ENCODE data around the gene GNAO1. TPM values are rescaled to one million over a fixed set of nuclear protein-coding genes. Genes with fewer than 3 reads are reported as not detected.
A peak's percentile ranks its signal among the peaks of the same experiment; 100 is the strongest.

Gene GNAO1
- total and polyA plus RNA-seq, 7 donors = 0.69 to 67.0 (median 28.8) TPM

GRCh38 chr16:56265184-56265583, 73.9 kb downstream of the GNAO1 start:
- no peak overlapping the region for H3K4me3 ChIP-seq
- no peaks in the 10 kb centered on the region for H3K9me3 ChIP-seq
- peaks cover 6 to 84% (median 70%) of the 10 kb centered on the region in 4 donors for H3K4me1 ChIP-seq
- H3K36me3 ChIP-seq = no peaks in the 10 kb centered on the region
- intact Hi-C loops (cut with DNase I) = loop anchor here (5.0 kb wide), 1 partner anchor 53 kb away; no protein-coding TSS in a partner anchor
- H3K27me3 ChIP-seq = no peaks in the 10 kb centered on the region
- DNase-seq = peak; percentile 55
- peak overlapping the region in 3 of 4 donors; percentile 90 to 92 (median 91) for H3K27ac ChIP-seq
- WGBS, 2 donors = 75 to 80% methylated on average over 4 of the region's 4 CpGs
- no peak for TF ChIP-seq POLR2AphosphoS5 (IDR thresholded peaks at IDR 0.05)
- no peak for TF ChIP-seq POLR2A (IDR thresholded peaks at IDR 0.05)
- no peak for TF ChIP-seq CTCF (IDR thresholded peaks at IDR 0.05)
- TF ChIP-seq EP300 (IDR thresholded peaks at IDR 0.05) = no peak

DNA sequence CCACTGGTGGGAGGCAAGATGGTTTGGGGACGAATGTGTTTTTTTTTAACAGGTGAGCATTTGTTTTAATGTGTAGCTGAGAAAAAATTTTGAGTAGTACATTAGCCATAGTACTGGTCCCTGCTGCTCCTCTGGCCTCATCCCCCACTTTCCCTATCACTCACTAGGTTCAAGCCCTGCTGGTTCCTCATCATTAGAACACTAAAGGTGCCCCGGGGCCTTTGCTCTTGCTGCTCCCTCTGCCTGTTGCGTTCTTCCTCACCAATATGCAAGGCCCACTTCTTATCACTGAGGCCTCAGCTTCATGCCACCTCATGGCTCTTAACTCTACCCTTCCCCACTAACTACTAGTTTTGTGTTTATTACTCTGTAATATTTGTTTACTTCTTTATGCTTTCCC, 74.5 kb downstream of the GNAO1 start:
- peak overlapping the region in 3 of 4 donors; percentile 90 to 92 (median 91) for H3K27ac ChIP-seq
- peak; percentile 22 for DNase-seq
- no peak overlapping the region for H3K4me3 ChIP-seq
- H3K4me1 ChIP-seq = peaks cover 6 to 84% (median 72%) of the 10 kb centered on the region in 4 donors
- intact Hi-C loops (cut with DNase I) = loop anchor here (5.0 kb wide), 1 partner anchor 53 kb away; no protein-coding TSS in a partner anchor
- H3K36me3 ChIP-seq = no peaks in the 10 kb centered on the region
- TF ChIP-seq POLR2A (IDR thresholded peaks at IDR 0.05) (no peak), CTCF (IDR thresholded peaks at IDR 0.05) (no peak)
- no peaks in the 10 kb centered on the region for H3K9me3 ChIP-seq
- H3K27me3 ChIP-seq = no peaks in the 10 kb centered on the region
- WGBS, 2 donors = 90 to 91% methylated on average over 3 of the region's 3 CpGs

DNA sequence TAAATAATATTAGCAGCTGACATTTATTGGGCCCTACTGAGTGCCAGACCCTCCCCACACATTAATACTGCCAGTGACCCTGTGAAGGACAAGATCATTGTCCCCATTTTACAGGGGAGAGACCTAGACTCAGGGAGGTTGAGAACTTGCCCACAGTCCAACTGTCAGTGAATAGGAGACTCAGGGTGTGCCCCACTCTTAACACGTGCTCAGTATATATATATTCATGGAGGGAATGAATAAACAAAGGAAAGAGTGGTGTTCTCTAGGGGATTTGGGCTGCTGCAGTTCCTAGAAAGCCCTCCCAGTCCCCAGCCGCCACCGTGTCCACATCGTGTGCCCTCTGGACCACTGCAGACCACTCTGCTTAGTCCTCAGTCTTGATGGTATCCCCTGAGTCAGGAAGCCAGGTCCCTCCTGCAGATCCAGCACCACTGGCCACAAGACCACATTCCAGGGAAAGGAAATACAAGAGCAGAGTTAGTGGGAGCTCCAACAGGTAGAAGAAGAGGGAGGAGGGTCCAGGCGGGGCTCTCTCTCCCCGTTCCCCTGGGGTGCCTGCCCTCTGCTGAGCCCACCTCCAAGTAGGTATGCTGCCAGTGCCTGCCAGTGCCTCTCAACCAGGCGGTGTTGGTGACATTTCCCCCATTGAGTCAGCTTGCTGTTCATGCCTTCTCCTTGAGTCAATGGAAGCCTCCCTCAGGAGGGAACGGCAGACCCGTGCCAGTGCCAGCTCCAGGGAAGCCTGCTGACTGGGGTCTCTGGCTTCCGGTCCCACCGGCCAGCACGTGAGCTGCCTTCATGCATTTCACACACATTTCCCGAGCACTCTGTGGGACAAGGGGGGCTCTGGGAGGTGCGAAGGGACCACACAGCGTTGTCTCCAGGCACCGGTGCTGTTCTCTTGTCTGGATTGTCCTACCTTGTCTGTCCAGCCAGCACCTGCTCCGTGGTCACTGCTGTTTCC, 75.6 kb downstream of the GNAO1 start:
- Histone ChIP-seq H3K4me3 (peak overlapping the region in 3 of 4 donors; percentile 42 to 46 (median 45)), H3K9me3 (no peaks in the 10 kb centered on the region)
- 81% methylated on average over 17 of the region's 17 CpGs for WGBS, 2 donors

DNA sequence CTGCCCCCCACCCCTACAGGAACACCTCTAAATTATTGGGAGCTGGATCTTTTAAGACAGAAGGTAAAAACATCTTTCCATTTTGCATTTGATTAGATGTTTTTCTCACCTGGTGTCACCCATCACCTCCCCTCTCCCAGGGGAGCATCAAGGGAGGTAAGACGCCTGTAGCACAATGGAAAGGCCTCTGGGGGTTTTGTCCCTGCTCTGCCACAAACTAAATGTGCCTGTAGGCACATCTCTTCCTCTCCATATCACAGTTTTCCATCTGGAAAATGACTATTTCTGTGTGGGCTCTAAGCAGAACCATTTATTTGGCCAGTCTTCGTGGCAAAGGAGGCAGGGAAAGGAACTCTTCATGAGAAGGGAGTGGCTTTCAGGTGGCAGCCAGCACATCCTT, 76.6 kb downstream of the GNAO1 start:
- Histone ChIP-seq H3K27ac (peak overlapping the region in 3 of 4 donors; percentile 90 to 92 (median 91)), H3K4me1 (peaks cover 6 to 68% (median 58%) of the 10 kb centered on the region in 4 donors), H3K4me3 (peak overlapping the region in 3 of 4 donors; percentile 42 to 46 (median 45)), H3K9me3 (no peaks in the 10 kb centered on the region), H3K27me3 (no peaks in the 10 kb centered on the region), H3K36me3 (no peaks in the 10 kb centered on the region)
- DNase-seq = no peak
- intact Hi-C loops (cut with DNase I) = loop anchor here (5.0 kb wide), 1 partner anchor 56 kb away; no protein-coding TSS in a partner anchor
- TF ChIP-seq POLR2A (IDR thresholded peaks at IDR 0.05) (no peak), EP300 (IDR thresholded peaks at IDR 0.05) (no peak), CTCF (IDR thresholded peaks at IDR 0.05) (no peak), POLR2AphosphoS5 (IDR thresholded peaks at IDR 0.05) (no peak)
- WGBS, 2 donors = 51 to 73% methylated on average over 2 of the region's 2 CpGs

More for the DNA sequence above, 75.6 kb downstream of the GNAO1 start:
- DNase-seq = peak; percentile 63
- H3K4me1 ChIP-seq = peaks cover 6 to 78% (median 68%) of the 10 kb centered on the region in 4 donors
- TF ChIP-seq EP300 (IDR thresholded peaks at IDR 0.05) (no peak), POLR2A (IDR thresholded peaks at IDR 0.05) (no peak), CTCF (IDR thresholded peaks at IDR 0.05) (no peak)
- intact Hi-C loops (cut with DNase I) = loop anchor here (5.0 kb wide), 1 partner anchor 55 kb away; no protein-coding TSS in a partner anchor
- no peaks in the 10 kb centered on the region for H3K36me3 ChIP-seq
- H3K27ac ChIP-seq = peak overlapping the region in 3 of 4 donors; percentile 90 to 92 (median 91)
- no peaks in the 10 kb centered on the region for H3K27me3 ChIP-seq
